K562 (cell line): Measurements from ENCODE around the gene HEXD. TPM values are rescaled to one million over a fixed set of nuclear protein-coding genes. Genes with fewer than 3 reads are reported as not detected.
A peak's percentile ranks its signal among the peaks of the same experiment; 100 is the strongest.

Experiments used
- CREM ChIP-seq: IDR thresholded peaks from 2 replicates; pipeline ENCODE4 v1.6.1; 2014; ENCODE audit warnings: antibody characterized with exemption, low read depth
- DEAF1 ChIP-seq: fragments of 450-650 bp; formaldehyde crosslinking; IDR thresholded peaks from 2 replicates; pipeline ENCODE4 v1.4.0; 2020; ENCODE audit warnings: mild to moderate bottlenecking, moderate library complexity
- E2F8 ChIP-seq: fragments of 450-650 bp; IDR thresholded peaks from 2 replicates; pipeline ENCODE4 v1.7.1; 2018; ENCODE audit warnings: mild to moderate bottlenecking, low read depth; ENCODE audit not compliant: partially characterized antibody
- GATAD2B ChIP-seq: fragments of 450-650 bp; IDR thresholded peaks from 2 replicates; pipeline ENCODE4 v1.6.1; 2017; ENCODE audit warnings: mild to moderate bottlenecking, borderline replicate concordance
- HNRNPK ChIP-seq: fragments of 200-400 bp; formaldehyde crosslinking; IDR thresholded peaks from one replicate; pipeline ENCODE4 v1.6.1; 2018; ENCODE audit warnings: mild to moderate bottlenecking, low read depth, low read length; ENCODE audit not compliant: poor library complexity, severe bottlenecking
- KLF13 ChIP-seq: fragments of 450-650 bp; IDR thresholded peaks from 2 replicates; pipeline ENCODE4 v1.6.1; 2016; ENCODE audit warnings: missing genetic modification characterization, low read depth, mild to moderate bottlenecking, missing compliant biosample characterization, moderate library complexity, borderline replicate concordance
- MNT ChIP-seq, 2 experiments: fragments of 450-650 bp; conservative IDR thresholded peaks; 2 replicates each; pipeline ENCODE4 v1.6.1; 2017; ENCODE audit warnings: mild to moderate bottlenecking in 2 of 2, moderate library complexity in 2 of 2
- MYC ChIP-seq, 2 experiments: fragments of 250-450 bp in 1 of 2; sonication (Bioruptor Pico) in 1 of 2; IDR thresholded peaks; 2 replicates each; pipeline versions ENCODE4 v1.5.1 to v1.6.1; 2012 to 2021; ENCODE audit warnings: low read depth in 2 of 2, borderline replicate concordance in 1 of 2, improper control_type of control experiment in 1 of 2, low read length in 1 of 2, mild to moderate bottlenecking in 1 of 2, moderate library complexity in 1 of 2
- NFIC ChIP-seq: fragments of 450-650 bp; IDR thresholded peaks from 2 replicates; pipeline ENCODE4 v1.6.1; 2017; ENCODE audit warnings: mild to moderate bottlenecking, inconsistent platforms
- NR3C1 ChIP-seq: sonication (generic); formaldehyde crosslinking; IDR thresholded peaks from 2 replicates; pipeline ENCODE4 v1.8.1; 2022; ENCODE audit warnings: missing genetic modification reagents
- PHB ChIP-seq: fragments of 250-450 bp; sonication (Bioruptor Pico); IDR thresholded peaks from 2 replicates; pipeline ENCODE4 v1.5.0; 2021
- PHF20 ChIP-seq: fragments of 450-650 bp; IDR thresholded peaks from 2 replicates; pipeline ENCODE4 v1.6.1; 2018; ENCODE audit not compliant: partially characterized antibody
- RBM25 ChIP-seq: fragments of 200-400 bp; formaldehyde crosslinking; IDR thresholded peaks from 2 replicates; pipeline ENCODE4 v1.6.1; 2018; ENCODE audit warnings: low read length, low read depth, moderate library complexity; ENCODE audit not compliant: severe bottlenecking
- ZBTB1 ChIP-seq: sonication (generic); formaldehyde crosslinking; IDR thresholded peaks from 2 replicates; pipeline ENCODE4 v1.8.1; 2023; ENCODE audit warnings: missing genetic modification reagents, low read depth, mild to moderate bottlenecking, borderline replicate concordance
- ZNF395 ChIP-seq: fragments of 200-800 bp; sonication (Bioruptor generic); IDR thresholded peaks from 2 replicates; pipeline ENCODE4 v1.6.1; 2017; ENCODE audit warnings: missing genetic modification characterization, missing compliant biosample characterization
- ZNF639 ChIP-seq, 2 experiments: fragments of 200-800 bp in 1 of 2; sonication (Bioruptor generic) in 1 of 2; sonication (generic) in 1 of 2; formaldehyde crosslinking in 1 of 2; IDR thresholded peaks in 1 of 2; conservative IDR thresholded peaks in 1 of 2; 2 replicates each; pipeline versions ENCODE4 v1.5.0 to v1.6.1; 2016 to 2020; ENCODE audit warnings: missing compliant biosample characterization in 1 of 2, missing genetic modification characterization in 1 of 2, missing genetic modification reagents in 1 of 2
- polyA plus RNA-seq, 8 experiments: library from polyadenylated mRNA; depleted of rRNA in 4 of 8; stranded (reverse) in 5 of 8; unstranded in 3 of 8; fragments of >200 nt; fragmentation: Nextera tagmentation in 2 of 8; fragmentation: Illumina TruSeq in 1 of 8; extraction: Ambion mirVana in 2 of 8; extraction: Trizol in 1 of 8; gene quantifications; 2 replicates each; pipeline versions ENCODE4 v1.2.1 to v1.2.3, GENCODE V29; 2011 to 2014; ENCODE audit warnings: inconsistent platforms in 1 of 8, missing spikeins in 1 of 8
- total RNA-seq, 7 experiments: library from RNA; depleted of rRNA in 6 of 7; stranded (reverse); fragments of >200 nt in 6 of 7; fragmentation: Illumina TruSeq in 2 of 7; extraction: Trizol in 2 of 7; gene quantifications; 2 replicates each; pipeline versions ENCODE4 v1.2.1 to v1.2.3, GENCODE V29; 2011 to 2021; ENCODE audit warnings: low replicate concordance in 1 of 7

HEXD gene
- total and polyA plus RNA-seq, 9 of the 15 experiments (the other 6 are each of a cell fraction or from before 2014, with no cell fraction given): 1.0 to 25.3 (median 10.0) TPM

GRCh38 chr17:82450357-82451106 is 32.4 kb downstream of the HEXD start, which contains the start of gene CYBC1 (continued):
- TF ChIP-seq E2F8 (peak; percentile 90), MNT (conservative IDR thresholded peaks at IDR 0.05) (peak; percentile 61 to 84; a peak in 3 of 4 replicates), MYC (IDR thresholded peaks at IDR 0.05; ENCODE audit: low read depth, low read length) (peak; percentile 50), MYC (CRISPR knock-in tag; IDR thresholded peaks at IDR 0.05; ENCODE audit: borderline replicate concordance, low read depth) (no peak), ZBTB1 (CRISPR knock-in tag) (peak; percentile 34; the same call in 1 of the 2 replicates), RBM25 (no peak), PHB (no peak), ZNF395 (CRISPR knock-in tag) (peak; percentile 79), ZNF639 (CRISPR knock-in tag; conservative IDR thresholded peaks at IDR 0.05 in 1 of 2, IDR thresholded peaks at IDR 0.05 in 1 of 2) (peak in 1 of 2 experiments; percentile 95; a peak in 2 of 4 replicates), NFIC (peak; percentile 62), DEAF1 (CRISPR knock-in tag) (no peak), KLF13 (tag) (0 out of 2 replicates have a peak, but pooled peaks have one; percentile 54), PHF20 (peak; percentile 80), HNRNPK (no peak), GATAD2B (peak; percentile 97), CREM (peak; percentile 57), NR3C1 (peak; percentile 37; the same call in 1 of the 2 replicates)
